Hepatic stellate cell (primary cell): ENCODE data around the gene TGFB1.

Source experiments
- DNase-seq: peaks from one replicate; pipeline ENCODE4 v3.0.0; 2011; ENCODE audit warnings: low spot score

Gene TGFB1

DNA sequence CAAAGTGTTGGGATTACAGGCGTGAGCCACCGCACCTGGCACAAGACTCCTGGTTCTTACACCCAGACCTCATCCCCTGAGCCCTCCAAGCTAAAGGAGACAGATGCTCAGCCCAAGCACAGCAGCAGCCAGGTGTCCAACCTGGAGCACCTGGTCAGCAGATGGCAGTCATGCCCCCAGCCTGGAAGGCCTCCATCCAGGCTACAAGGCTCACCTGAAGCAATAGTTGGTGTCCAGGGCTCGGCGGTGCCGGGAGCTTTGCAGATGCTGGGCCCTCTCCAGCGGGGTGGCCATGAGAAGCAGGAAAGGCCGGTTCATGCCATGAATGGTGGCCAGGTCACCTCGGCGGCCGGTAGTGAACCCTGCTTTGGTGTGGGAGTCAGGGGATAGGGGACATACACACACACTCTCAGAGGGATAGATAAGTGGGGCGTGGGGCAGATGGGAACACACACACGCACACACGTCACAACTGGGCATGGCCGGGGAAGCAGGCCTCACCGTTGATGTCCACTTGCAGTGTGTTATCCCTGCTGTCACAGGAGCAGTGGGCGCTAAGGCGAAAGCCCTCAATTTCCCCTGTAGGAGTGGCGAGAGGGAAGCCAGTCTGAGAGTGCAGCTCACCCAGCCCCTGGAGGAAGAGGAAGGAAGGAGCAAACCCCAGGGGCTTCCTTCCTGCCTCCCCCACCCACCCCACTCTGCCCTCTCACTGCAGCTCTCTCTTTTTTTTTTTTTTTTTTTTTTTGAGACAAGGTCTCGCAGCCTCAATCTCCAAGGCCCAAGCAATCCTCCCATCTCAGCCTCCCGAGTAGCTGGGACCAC, 11.8 kb downstream of the TGFB1 start:
- DNase-seq: no peak

- peak; percentile 78 for DNase-seq
These were observed 13.8 kb downstream of the TGFB1 start for GRCh38 chr19:41339936-41340335.

GRCh38 chr19:41335467-41335866, 18.3 kb downstream of the TGFB1 start:
- DNase-seq: no peak

DNA sequence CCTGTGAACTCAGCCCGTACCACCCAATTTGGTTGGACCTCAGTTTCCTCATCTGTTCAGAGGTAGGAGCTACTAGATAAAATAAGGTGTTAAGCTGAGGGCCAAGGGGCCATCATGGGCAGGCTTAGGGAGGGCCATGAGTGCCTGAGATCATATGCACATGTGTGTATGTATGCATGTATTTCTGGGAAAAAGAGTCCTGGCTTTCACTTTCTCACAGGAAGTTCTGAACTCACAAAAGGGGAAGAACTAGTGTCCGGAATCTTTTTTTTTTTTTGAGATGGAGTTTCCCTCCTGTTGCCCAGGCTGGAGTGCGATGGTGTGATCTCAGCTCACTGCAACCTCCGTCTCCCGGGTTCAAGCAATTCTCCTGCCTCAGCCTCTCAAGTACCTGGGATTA, 18.9 kb downstream of the TGFB1 start:
- DNase-seq: no peak

DNA sequence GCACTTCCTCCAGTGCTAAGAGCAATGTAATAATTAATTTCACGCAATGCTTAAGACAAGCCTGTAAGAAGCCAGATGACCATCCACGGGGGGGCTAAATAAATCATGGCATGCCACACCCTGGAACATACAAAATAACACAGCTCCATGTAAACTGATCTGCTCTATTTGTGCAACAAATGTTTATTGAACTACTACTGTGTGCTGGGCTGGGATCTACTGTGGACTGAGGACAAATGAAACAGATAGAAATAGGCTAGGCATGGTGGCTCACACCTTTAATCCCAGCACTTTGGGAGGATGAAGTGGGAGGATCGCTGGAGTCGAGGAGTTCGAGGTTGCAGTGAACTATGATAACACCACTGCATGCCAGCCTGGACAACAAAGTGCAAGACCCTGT, 21.3 kb downstream of the TGFB1 start:
- DNase-seq: no peak

DNA sequence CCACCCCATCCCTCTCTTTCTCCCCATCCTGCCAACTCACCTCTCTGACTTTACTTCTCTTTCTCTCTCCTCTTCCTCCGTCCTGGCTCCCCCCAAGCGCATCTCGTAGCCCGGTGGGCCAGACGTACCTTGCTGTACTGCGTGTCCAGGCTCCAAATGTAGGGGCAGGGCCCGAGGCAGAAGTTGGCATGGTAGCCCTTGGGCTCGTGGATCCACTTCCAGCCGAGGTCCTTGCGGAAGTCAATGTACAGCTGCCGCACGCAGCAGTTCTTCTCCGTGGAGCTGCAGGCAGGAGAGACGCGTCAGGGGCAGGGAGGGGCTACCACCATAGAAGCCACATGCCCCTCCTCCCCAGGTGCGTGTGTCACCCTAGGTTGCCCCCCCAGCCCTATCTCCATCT, 21.7 kb downstream of the TGFB1 start:
- DNase-seq: no peak

- DNase-seq: no peak
These were observed 22.6 kb downstream of the TGFB1 start for GRCh38 chr19:41330946-41331678.

DNA sequence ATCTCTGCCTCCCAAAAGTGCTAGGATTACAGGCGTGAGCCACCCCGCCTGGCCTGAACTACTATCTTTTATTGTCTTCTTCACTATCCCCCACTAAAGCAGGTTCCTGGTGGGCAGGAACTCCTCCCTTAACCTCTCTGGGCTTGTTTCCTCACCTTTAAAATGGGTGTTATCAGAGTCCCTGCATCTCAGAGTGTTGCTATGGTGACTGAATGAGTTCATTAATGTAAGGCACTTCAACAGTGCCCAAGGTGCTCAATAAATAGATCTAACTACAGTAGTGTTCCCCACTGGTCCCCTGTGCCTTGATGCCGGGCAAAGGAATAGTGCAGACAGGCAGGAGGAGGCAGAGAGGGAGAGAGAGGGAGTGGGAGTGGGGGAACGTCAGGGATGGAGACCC, 23.2 kb downstream of the TGFB1 start:
- no peak for DNase-seq

- DNase-seq: no peak
These were observed 24.9 kb downstream of the TGFB1 start for GRCh38 chr19:41328842-41329225.

DNA sequence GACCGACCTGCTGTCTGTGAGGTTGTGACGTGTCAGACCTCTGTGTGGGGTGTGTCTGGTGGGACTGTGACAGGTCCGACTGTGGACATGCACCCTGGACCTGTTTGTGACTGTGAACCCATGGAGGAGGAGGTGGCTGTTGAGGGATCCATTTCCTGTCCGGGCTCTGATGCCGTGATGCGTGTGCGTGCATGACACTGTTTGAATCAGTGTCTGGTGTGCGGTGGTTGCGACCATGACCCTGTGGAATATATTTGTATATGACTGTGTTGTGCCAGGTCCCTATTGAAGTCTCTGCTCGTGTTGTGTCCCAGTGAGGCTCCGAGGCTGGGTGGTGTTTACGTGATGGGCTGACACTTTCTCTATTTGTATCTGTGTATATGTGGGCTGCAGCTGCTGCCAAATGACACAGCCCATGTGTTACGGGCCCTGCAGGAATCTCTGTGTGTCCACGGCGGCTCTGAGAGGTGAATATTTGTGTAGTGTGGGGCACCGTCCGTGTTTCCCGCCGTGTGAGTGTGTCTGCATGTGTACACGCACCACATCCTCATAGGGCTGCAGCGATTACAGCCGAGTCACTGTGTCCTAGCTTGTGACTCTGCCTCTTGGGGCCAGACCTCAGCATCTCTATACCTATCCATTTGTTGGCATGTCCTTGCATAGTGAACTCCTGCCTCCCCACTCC, 25.4 kb downstream of the TGFB1 start:
- no peak for DNase-seq

- no peak for DNase-seq
These were observed 26.1 kb downstream of the TGFB1 start for GRCh38 chr19:41327576-41328156.

DNA sequence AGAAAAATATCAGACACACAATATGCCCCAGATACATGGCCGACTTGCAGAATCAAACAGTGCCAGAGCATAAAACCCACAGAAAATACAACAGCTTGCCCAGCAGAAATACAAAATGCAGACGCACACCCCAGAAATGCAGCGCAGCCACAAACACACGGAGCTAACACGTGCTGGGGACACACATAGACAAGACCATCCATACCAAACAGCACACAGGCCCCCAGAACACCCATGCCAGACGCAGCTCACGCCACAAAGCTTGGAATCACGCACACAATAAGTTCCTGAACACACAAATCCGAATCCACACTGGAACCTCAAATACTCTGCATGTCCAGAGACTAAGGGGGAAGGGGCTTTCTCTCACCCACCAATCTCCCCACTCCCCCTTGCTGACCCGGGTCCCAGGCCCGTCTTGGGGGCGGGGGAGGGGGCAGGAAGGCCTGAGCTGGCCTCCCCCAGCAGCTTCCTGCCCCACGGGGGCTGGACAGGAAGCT, 26.6 kb downstream of the TGFB1 start:
- DNase-seq: no peak

GRCh38 chr19:41325947-41326706, 27.6 kb downstream of the TGFB1 start:
- peak; percentile 75 for DNase-seq

DNA sequence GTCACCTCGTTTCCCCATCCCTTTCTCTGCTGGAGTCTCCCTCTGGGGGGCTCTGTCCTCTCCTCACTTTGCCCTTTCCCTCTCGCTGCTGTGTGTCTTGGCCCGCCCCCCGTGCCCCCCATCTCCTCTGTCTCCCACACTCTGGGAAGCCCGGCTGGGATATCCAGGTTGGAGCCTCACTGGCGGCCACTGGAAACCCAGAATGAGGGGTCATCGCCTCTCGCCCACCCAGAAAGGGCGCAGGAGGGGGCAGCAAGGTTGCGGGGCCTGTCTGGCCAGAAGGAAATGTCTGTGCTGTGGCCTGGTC, 28.1 kb downstream of the TGFB1 start:
- no peak for DNase-seq

DNA sequence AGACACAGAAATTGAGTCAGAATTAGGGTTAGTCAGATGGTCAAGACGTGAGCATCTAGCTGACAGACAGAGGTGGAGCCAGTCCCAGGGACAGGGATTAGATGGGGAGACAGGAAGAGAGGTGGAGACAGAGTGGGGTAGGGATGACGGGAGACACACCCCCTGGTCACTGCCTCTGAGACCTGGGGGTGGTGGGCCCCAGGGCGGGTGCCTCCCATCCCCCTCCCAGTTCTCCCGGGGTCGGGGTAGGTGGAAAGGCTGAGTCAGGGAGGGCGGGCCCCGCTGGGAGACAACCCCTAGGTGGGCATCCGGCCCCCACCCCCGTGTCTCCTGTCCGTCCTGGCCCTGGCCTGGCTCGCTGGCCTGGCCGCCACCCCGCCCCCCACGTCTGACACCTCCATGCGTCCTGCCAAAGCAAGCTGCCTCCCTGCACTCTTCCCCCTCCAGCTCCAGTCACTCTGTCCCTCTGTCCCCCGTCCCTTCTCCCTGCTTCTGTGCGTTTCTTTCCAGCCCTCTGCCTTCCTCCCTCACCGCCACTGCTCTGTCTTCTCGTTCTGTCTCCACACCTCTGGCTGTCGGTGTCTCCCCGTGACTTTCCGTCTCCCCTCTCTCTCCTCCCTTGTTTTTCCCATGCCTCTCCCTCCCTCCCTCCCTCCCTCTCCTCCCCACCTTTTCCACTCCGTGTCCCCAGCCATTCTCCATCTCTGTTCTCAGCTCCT, 28.6 kb downstream of the TGFB1 start:
- peak; percentile 91 for DNase-seq

GRCh38 chr19:41324231-41324702, 29.5 kb downstream of the TGFB1 start:
- peak; percentile 32 for DNase-seq

GRCh38 chr19:41323430-41324125, 30.1 kb downstream of the TGFB1 start:
- peak; percentile 98 for DNase-seq

DNA sequence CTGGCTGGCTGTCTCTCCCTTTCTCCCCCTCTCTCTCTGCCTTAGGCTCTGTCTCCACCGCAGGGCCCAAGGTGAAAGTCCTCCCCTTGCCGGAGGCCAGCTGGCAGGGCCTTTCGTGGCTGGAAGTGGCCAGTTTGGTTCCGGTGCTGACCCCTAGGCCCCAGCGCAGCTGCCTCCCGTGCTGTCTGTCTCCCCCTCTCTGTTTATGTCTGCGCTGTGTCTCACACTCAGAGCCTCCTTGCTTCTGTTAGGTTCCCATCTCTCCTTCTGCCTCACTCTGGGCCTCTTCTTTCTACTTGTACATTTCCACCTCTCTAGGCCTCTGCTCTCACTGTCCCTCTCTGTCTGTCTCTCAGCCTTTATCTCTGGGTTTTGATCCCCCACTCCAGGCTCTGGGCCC, 30.7 kb downstream of the TGFB1 start:
- DNase-seq: peak; percentile 82

DNA sequence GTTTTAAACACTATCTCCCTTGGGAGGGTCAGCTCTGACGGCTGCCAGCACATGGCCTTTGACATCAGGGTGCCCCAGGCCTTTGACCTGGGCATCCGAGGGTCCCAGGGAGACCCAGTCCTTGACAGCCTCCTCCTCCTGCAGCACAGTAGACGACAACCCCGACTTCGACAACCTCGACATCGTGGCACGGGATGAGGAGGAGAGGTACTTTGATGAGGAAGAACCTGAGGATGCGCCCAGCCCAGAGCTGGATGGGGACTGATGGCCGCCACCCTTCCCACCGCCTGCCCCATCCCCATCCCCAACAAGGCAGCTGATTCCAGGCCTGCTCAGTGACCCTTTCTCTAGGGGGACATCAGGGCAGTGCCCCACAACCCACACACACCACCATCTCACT, 31.3 kb downstream of the TGFB1 start:
- no peak for DNase-seq

DNA sequence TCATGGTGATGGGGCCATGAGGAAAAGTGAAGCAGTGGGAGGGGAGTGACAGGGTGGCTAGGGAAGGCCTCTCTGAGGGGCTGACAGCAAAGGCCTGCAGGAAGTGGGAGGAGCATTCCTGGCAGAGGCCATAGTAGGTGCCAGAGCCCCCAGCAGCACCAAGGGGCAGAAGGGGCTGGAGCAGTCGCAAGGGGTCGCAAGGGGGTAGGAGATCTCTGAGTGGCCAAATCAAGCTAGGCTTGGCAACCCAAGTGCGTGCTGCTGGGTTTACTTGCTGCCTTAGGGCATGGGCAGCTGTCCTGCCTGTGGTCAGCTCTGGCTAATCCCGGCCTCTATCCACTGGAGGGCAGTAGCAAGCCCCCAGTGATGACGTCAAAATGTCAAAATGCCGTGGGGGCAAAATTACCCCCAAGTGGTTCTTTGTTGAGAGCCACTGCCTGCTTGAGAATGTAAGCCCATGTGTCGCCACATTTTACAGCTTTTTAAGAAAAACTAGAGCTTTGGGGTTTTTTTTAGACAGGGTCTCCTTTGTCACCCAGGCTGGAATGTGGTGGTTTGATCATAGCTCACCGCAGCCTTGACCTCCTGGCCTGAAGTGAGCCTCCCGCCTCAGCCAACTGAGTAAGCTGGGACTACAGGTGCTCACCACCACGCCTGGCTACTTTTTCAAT, 32.0 kb downstream of the TGFB1 start:
- DNase-seq: peak; percentile 91
